SK-N-SH treated with all-trans-retinoic acid at 6 μM for 48 hours (cell line): ENCODE results near the gene CD4.
"Not testable (repeated sequence)": the region's sequence is repeated elsewhere in the genome, so short reads cannot be mapped to it uniquely, and the experiment has no call there.

ENCODE experiments used
- ATAC-seq: fragments of 200-7000 bp; cut with Tn5 transposase; 3 replicates; pipeline ENCODE4 v1.9.1; 2020; ENCODE audit warnings: mild to moderate bottlenecking, moderate library complexity
- ARNTL ChIP-seq: fragments of 450-650 bp; formaldehyde crosslinking; IDR thresholded peaks from 2 replicates; pipeline ENCODE4 v1.5.0; 2020; ENCODE audit warnings: low read depth, mild to moderate bottlenecking, moderate library complexity, borderline replicate concordance
- BACH2 ChIP-seq: fragments of 250-450 bp; sonication (Bioruptor Pico); IDR thresholded peaks from 2 replicates; pipeline ENCODE4 v1.9.0; 2021; ENCODE audit warnings: mild to moderate bottlenecking, borderline replicate concordance
- CSDC2 ChIP-seq: fragments of 250-450 bp; sonication (Bioruptor Pico); IDR thresholded peaks from 2 replicates; pipeline ENCODE4 v1.5.0; 2020; ENCODE audit warnings: mild to moderate bottlenecking, moderate library complexity
- ESRRG ChIP-seq: fragments of 250-450 bp; sonication (Bioruptor Pico); IDR thresholded peaks from 2 replicates; pipeline ENCODE4 v1.6.1; 2021; ENCODE audit warnings: mild to moderate bottlenecking
- GLIS3 ChIP-seq: fragments of 250-450 bp; sonication (Bioruptor Pico); IDR thresholded peaks from 2 replicates; pipeline ENCODE4 v1.5.0; 2020; ENCODE audit warnings: mild to moderate bottlenecking, moderate library complexity
- ISL1 ChIP-seq: fragments of 250-450 bp; sonication (Bioruptor Pico); IDR thresholded peaks from 2 replicates; pipeline ENCODE4 v2.1.2; 2022; ENCODE audit warnings: mild to moderate bottlenecking, moderate library complexity
- OSR1 ChIP-seq: fragments of 250-450 bp; sonication (Bioruptor Pico); IDR thresholded peaks from 2 replicates; pipeline ENCODE4 v1.8.0; 2022; ENCODE audit warnings: moderate library complexity, mild to moderate bottlenecking, inconsistent platforms
- PATZ1 ChIP-seq: fragments of 250-450 bp; sonication (Bioruptor Pico); IDR thresholded peaks from 2 replicates; pipeline ENCODE4 v1.8.0; 2020; ENCODE audit warnings: mild to moderate bottlenecking, moderate library complexity, borderline replicate concordance
- PPARA ChIP-seq: fragments of 250-450 bp; sonication (Bioruptor Pico); IDR thresholded peaks from 2 replicates; pipeline ENCODE4 v1.5.0; 2020; ENCODE audit warnings: mild to moderate bottlenecking, borderline replicate concordance
- RARB ChIP-seq: fragments of 250-450 bp; sonication (Bioruptor Pico); IDR thresholded peaks from 2 replicates; pipeline ENCODE4 v1.8.0; 2021; ENCODE audit warnings: mild to moderate bottlenecking, moderate library complexity
- TCF4 ChIP-seq: fragments of 250-450 bp; sonication (Bioruptor Pico); IDR thresholded peaks from 2 replicates; pipeline ENCODE4 v1.8.0; 2021; ENCODE audit warnings: mild to moderate bottlenecking, moderate library complexity, borderline replicate concordance
- TOX ChIP-seq: fragments of 250-450 bp; sonication (Bioruptor Pico); IDR thresholded peaks from 2 replicates; pipeline ENCODE4 v1.8.0; 2021; ENCODE audit warnings: mild to moderate bottlenecking, moderate library complexity, borderline replicate concordance
- TSHZ2 ChIP-seq: fragments of 250-450 bp; sonication (Bioruptor Pico); IDR thresholded peaks from 2 replicates; pipeline ENCODE4 v1.5.0; 2020; ENCODE audit warnings: mild to moderate bottlenecking, moderate library complexity
- ZC3H10 ChIP-seq: fragments of 250-450 bp; sonication (Bioruptor Pico); IDR thresholded peaks from 2 replicates; pipeline ENCODE4 v1.5.1; 2021; ENCODE audit warnings: mild to moderate bottlenecking, moderate library complexity
- ZFP3 ChIP-seq: fragments of 250-450 bp; sonication (Bioruptor Pico); IDR thresholded peaks from 2 replicates; pipeline ENCODE4 v1.5.0; 2020; ENCODE audit warnings: mild to moderate bottlenecking, moderate library complexity
- ZFP30 ChIP-seq: fragments of 450-650 bp; formaldehyde crosslinking; IDR thresholded peaks from 2 replicates; pipeline ENCODE4 v1.5.0; 2022; ENCODE audit warnings: mild to moderate bottlenecking, moderate library complexity
- ZNF565 ChIP-seq: fragments of 450-650 bp; formaldehyde crosslinking; conservative IDR thresholded peaks from 2 replicates; pipeline ENCODE4 v1.5.0; 2020; ENCODE audit warnings: low read depth, mild to moderate bottlenecking, moderate library complexity
- ZNF70 ChIP-seq: fragments of 450-650 bp; formaldehyde crosslinking; IDR thresholded peaks from 2 replicates; pipeline ENCODE4 v1.5.0; 2020; ENCODE audit warnings: mild to moderate bottlenecking, moderate library complexity
- ZNF8 ChIP-seq: fragments of 450-650 bp; formaldehyde crosslinking; IDR thresholded peaks from 2 replicates; pipeline ENCODE4 v1.5.0; 2020; ENCODE audit warnings: mild to moderate bottlenecking, moderate library complexity
- TF ChIP-seq, protein P1 (sequence below): fragments of 250-450 bp; sonication (Bioruptor Pico); IDR thresholded peaks from 2 replicates; pipeline ENCODE4 v1.5.1; 2021; ENCODE audit warnings: mild to moderate bottlenecking, moderate library complexity
- TF ChIP-seq, protein P2 (sequence below): fragments of 250-450 bp; sonication (Bioruptor Pico); IDR thresholded peaks from 2 replicates; pipeline ENCODE4 v1.8.0; 2021; ENCODE audit warnings: low read depth, mild to moderate bottlenecking, moderate library complexity, borderline replicate concordance
- TF ChIP-seq, protein P3 (sequence below): fragments of 250-450 bp; sonication (Bioruptor Pico); IDR thresholded peaks from 2 replicates; pipeline ENCODE4 v1.5.1; 2020; ENCODE audit warnings: low read depth, mild to moderate bottlenecking, moderate library complexity

CD4 gene

DNA sequence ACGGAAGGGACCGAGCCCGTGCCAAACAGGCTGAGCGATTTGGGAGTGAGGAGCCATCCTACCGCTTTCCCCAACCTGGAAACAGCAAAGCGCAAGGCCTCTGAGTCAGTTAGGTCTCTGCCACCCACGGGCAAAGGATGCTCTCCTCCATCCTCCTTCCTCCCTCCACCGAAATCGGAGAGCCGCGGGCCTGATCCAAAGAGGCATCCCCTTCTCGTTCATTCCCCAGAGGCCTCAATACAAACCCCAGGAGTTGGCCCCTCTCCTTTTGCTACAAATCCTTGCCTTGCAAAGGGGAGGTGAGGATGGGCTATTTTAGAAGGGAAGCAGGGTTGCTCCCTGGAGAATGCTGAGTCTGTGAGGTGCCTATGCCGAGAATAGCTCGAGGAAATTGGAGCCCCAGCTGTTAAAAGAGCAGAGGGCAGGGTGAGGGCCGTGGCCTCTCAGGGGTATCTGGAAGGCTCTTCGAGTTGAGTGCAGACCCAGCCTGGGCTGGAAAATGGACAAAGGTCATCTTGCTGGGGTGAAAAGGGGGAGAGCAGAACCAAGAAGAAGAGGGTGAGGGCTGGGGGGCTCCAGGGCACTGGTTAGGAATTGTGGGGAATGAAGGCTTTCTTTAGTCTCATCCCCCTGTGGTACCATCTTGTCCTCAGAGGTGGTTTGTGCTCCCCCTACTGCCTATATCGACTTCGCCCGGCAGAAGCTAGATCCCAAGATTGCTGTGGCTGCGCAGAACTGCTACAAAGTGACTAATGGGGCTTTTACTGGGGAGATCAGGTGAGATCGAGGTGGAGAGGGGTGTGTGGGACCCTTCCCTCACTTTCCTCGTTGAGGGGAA, 79.1 kb downstream of the CD4 start:
- TF ChIP-seq CSDC2 (CRISPR knock-in tag) (no peak), OSR1 (CRISPR knock-in tag) (no peak), ZNF8 (CRISPR knock-in tag) (no peak), ZC3H10 (CRISPR knock-in tag) (no peak), ZNF565 (no peak), RARB (CRISPR knock-in tag) (no peak), TSHZ2 (no peak), ZNF70 (CRISPR knock-in tag) (no peak), PPARA (no peak), ARNTL (CRISPR knock-in tag) (no peak), GLIS3 (CRISPR knock-in tag) (no peak), PATZ1 (CRISPR knock-in tag) (no peak), ISL1 (CRISPR knock-in tag) (no peak), ESRRG (CRISPR knock-in tag) (no peak), ZFP3 (no peak), TCF4 (CRISPR knock-in tag) (no peak), ZFP30 (CRISPR knock-in tag) (no peak)
- TF ChIP-seq, protein P1, sequence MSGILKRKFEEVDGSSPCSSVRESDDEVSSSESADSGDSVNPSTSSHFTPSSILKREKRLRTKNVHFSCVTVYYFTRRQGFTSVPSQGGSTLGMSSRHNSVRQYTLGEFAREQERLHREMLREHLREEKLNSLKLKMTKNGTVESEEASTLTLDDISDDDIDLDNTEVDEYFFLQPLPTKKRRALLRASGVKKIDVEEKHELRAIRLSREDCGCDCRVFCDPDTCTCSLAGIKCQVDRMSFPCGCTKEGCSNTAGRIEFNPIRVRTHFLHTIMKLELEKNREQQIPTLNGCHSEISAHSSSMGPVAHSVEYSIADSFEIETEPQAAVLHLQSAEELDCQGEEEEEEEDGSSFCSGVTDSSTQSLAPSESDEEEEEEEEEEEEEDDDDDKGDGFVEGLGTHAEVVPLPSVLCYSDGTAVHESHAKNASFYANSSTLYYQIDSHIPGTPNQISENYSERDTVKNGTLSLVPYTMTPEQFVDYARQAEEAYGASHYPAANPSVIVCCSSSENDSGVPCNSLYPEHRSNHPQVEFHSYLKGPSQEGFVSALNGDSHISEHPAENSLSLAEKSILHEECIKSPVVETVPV (CRISPR knock-in tag): no peak
- TF ChIP-seq, protein P2, sequence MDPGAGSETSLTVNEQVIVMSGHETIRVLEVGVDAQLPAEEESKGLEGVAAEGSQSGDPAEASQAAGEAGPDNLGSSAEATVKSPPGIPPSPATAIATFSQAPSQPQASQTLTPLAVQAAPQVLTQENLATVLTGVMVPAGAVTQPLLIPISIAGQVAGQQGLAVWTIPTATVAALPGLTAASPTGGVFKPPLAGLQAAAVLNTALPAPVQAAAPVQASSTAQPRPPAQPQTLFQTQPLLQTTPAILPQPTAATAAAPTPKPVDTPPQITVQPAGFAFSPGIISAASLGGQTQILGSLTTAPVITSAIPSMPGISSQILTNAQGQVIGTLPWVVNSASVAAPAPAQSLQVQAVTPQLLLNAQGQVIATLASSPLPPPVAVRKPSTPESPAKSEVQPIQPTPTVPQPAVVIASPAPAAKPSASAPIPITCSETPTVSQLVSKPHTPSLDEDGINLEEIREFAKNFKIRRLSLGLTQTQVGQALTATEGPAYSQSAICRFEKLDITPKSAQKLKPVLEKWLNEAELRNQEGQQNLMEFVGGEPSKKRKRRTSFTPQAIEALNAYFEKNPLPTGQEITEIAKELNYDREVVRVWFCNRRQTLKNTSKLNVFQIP (CRISPR knock-in tag): no peak
- TF ChIP-seq, protein P3, sequence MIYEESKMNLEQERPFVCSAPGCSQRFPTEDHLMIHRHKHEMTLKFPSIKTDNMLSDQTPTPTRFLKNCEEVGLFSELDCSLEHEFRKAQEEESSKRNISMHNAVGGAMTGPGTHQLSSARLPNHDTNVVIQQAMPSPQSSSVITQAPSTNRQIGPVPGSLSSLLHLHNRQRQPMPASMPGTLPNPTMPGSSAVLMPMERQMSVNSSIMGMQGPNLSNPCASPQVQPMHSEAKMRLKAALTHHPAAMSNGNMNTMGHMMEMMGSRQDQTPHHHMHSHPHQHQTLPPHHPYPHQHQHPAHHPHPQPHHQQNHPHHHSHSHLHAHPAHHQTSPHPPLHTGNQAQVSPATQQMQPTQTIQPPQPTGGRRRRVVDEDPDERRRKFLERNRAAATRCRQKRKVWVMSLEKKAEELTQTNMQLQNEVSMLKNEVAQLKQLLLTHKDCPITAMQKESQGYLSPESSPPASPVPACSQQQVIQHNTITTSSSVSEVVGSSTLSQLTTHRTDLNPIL (CRISPR knock-in tag): no peak
- peak; percentile 2 for ATAC-seq

DNA sequence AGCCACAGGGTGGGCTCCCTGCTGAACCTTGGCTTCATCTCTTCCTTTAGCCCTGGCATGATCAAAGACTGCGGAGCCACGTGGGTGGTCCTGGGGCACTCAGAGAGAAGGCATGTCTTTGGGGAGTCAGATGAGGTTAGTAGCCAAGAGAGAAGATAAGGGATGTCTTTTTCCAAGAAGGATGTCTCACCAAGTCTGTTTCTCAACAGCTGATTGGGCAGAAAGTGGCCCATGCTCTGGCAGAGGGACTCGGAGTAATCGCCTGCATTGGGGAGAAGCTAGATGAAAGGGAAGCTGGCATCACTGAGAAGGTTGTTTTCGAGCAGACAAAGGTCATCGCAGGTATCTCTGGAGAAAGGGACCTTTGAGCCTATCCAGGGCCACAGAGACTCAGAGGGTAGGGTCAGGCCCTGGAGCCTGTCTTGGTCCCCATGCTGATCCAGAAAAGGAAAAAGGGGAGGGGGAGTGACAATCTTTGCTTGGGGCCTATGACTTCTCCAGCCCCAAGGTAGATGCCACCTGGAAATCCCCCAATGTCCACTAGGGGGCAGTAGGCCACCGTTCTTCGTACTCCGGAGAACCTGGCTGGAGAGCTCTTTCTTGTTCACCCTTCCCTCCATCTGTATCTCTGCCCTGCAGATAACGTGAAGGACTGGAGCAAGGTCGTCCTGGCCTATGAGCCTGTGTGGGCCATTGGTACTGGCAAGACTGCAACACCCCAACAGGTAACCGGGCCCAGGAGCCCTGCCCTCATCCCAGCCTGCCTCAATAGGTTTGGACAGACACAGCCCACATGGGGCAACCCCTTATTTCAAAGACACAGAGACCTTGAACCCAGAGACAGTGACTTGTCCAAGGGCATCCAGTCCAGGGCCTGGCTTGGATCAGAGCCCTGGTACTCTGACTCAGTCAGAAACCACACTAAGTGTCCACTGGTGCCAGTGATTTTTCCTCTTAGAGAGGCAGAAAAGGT, 80.0 kb downstream of the CD4 start:
- ATAC-seq: peak; percentile 12
- TF ChIP-seq ZC3H10 (CRISPR knock-in tag) (no peak), TCF4 (CRISPR knock-in tag) (no peak), TOX (no peak), BACH2 (no peak), CSDC2 (CRISPR knock-in tag) (no peak), ZNF565 (no peak), ZNF70 (CRISPR knock-in tag) (no peak), ZFP3 (no peak), OSR1 (CRISPR knock-in tag) (no peak)
- TF ChIP-seq, protein P1 (CRISPR knock-in tag): no peak

- ATAC-seq: not testable (repeated sequence)
Observed at GRCh38 chr12:6870304-6870703, 81.0 kb downstream of the CD4 start.
